GM18868 (cell line): ENCODE results near the gene TYW5.

Experiments
- ATAC-seq: cut with Tn5 transposase; IDR thresholded peaks from one replicate; pipeline ENCODE4 v1.9.1; 2021; ENCODE audit warnings: mild to moderate bottlenecking, moderate library complexity; ENCODE audit not compliant: unreplicated experiment

TYW5 gene, protein sequence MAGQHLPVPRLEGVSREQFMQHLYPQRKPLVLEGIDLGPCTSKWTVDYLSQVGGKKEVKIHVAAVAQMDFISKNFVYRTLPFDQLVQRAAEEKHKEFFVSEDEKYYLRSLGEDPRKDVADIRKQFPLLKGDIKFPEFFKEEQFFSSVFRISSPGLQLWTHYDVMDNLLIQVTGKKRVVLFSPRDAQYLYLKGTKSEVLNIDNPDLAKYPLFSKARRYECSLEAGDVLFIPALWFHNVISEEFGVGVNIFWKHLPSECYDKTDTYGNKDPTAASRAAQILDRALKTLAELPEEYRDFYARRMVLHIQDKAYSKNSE

DNA sequence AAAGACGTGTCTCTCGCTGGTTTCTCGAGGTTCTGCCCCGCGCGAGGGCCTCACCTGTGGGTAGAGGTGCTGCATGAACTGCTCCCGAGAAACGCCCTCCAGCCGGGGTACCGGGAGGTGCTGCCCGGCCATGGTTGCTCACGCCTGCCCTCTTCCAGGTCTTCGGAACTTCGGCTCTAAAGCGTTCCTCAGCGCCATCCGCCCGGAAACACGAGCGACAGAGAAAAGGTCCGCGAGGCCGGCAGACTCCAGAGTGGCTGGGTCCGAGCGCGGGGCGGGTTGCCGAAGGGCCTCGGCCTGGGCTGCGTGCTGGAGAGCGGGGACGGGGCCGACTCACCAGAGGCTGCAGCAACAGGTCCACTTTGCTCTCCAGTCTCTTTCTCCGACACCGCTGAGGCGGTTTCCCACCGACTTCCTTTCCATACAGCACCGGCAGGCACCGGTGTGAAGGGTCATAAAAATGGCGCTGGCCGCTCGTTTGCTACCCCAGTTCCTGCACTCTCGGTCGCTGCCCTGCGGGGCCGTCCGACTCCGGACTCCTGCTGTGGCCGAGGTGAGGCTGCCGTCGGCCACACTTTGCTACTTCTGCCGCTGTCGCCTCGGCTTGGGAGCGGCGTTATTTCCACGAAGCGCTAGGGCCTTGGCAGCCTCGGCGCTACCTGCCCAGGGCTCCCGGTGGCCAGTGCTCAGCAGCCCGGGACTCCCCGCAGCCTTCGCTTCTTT, at the start of gene TYW5, which contains the start of gene MAIP1:
TYW5 (minus strand) TSS at position 153 of the 723 bp plus-strand sequence; CDS start at position 132, 21 bp downstream.
MAIP1 (plus strand) TSS at position 244 of the 723 bp plus-strand sequence; CDS start at position 461, 217 bp downstream.
- ATAC-seq, result peak; percentile 82

GRCh38 chr2:200003444-200003843, 48.2 kb upstream of the TYW5 start:
- ATAC-seq, result no peak

- ATAC-seq, result no peak
Measured at GRCh38 chr2:200000444-200001163, 45.3 kb upstream of the TYW5 start.

DNA sequence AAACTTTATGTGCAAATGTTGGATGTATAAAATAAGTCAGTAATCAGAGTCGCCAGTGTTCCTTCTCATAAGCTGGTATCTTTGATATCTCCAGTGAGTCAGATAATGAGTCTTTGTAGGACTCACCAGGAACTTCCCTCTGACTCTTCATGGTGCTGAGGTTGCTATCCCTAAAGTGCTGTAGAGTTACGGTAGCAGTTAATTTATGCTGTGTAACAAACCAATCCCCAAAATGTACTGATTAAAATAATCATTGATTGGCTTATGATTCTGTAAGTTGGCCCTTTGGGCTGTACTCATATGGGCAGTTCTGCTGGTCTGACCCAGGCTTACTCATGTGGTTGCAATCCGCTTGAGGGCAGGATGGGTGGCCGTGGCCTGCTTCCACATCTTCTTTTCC, 43.9 kb upstream of the TYW5 start:
- ATAC-seq, result no peak

- ATAC-seq, result no peak
Measured at GRCh38 chr2:199997296-199997695, 42.0 kb upstream of the TYW5 start.

- ATAC-seq, result no peak
Measured at GRCh38 chr2:199994896-199995295, 39.6 kb upstream of the TYW5 start.

DNA sequence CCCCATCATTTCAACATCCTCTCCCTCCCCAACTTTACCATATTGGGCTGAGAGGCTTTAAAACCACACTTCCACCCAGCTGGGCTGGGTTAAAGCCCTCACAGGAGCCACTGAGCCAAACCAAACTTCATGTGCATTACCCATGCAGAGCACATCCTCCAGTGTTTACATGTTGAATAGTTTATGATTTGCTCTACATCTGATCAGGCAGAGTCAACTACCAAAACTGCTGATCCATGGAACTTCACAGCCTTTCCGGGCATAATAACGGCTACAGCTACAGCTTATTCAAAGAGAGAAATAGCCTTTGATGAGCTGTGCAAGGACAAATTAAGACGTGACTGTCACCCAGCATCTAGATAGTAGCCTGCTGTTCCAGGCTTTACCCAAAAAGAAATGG, 39.1 kb upstream of the TYW5 start:
- no peak for ATAC-seq

GRCh38 chr2:199992296-199992695, 37.0 kb upstream of the TYW5 start:
- ATAC-seq, result no peak

GRCh38 chr2:199991691-199992090, 36.4 kb upstream of the TYW5 start:
- ATAC-seq, result no peak

DNA sequence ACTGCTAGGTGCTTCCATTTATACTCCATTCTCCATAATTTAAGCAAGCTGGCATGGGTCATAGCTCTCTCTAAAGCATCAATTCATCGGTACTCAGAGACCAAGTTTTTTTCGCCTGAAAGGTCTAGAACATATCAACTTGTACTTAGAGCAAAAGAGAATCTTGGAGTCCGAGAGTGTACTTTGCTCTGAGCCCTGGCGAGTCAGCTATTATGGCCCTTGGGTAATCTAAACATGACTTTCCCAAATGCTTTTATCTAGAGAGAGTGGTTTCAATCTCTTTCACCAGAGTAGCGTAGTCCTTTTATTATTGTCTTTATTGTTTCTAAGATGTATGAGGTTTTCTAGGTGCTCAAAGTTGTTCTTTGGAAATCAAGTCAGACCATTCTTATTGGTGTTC, 34.5 kb upstream of the TYW5 start:
- ATAC-seq, result no peak

GRCh38 chr2:199988151-199988550, 32.9 kb upstream of the TYW5 start:
- peak; percentile 45 for ATAC-seq

- ATAC-seq, result no peak
Measured at GRCh38 chr2:199987586-199987985, 32.3 kb upstream of the TYW5 start.

DNA sequence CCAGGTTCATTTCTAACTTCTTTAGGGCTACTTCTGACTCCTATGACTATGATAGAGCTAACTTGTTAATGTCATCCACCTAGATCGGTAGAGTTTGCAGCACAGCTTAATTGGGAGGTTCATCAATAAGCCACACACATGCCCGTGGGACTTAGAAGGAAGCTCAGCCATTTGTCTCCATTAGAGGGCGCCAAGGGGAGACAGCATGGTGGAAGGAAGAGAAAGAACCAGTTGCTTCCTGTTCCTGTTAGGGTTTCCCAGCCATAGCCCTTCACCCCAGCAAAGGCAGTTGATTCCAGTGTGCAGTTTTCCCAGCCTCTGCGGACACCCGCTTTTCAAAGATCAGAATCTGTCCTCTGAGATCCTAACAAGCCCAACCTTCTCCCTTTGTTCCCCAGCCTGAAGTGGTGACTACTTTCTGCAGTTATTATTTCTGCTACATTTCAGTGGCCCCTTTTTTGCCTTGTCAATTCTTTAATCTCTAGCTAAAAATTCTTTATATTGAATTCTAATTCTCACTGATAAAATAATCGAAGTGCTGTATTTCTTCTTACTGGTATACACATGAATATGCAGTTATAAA, 30.4 kb upstream of the TYW5 start:
- peak; percentile 77 for ATAC-seq

GRCh38 chr2:199984755-199985154, 29.5 kb upstream of the TYW5 start:
- ATAC-seq, result no peak

GRCh38 chr2:199984159-199984558, 28.9 kb upstream of the TYW5 start:
- no peak for ATAC-seq

- no peak for ATAC-seq
Measured at GRCh38 chr2:199983534-199983933, 28.2 kb upstream of the TYW5 start.

GRCh38 chr2:199982126-199982843, 27.0 kb upstream of the TYW5 start:
- no peak for ATAC-seq

- peak; percentile 41 for ATAC-seq
Measured at GRCh38 chr2:199979832-199980628, 24.7 kb upstream of the TYW5 start.

- no peak for ATAC-seq
Measured at GRCh38 chr2:199979398-199979797, 24.1 kb upstream of the TYW5 start.

DNA sequence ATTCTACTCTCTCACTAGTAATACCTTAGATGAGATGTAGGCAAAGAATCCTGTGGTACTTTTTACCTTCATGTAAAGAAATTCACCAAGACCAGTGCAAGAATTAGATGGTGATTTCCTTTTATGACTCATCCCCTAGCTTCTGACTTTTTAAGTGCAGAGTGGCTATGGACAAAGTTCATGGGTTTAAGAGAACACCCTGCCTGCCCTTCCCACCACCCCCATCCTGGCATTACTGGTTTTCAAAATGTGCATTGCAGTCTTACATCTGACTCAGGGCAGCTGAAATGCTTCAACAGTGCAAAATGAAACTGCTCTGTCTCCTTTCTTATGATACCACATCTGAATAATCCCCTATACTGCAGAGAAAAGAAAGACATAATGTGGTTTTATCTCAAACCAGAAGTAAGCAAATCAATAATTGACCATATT, 22.7 kb upstream of the TYW5 start:
- ATAC-seq, result peak; percentile 64
